Memory B cell (primary cell): ENCODE measurements around the gene PSTPIP2.
"Not testable (repeated sequence)": the region's sequence is repeated elsewhere in the genome, so short reads cannot be mapped to it uniquely, and the experiment has no call there.

Source experiments
- ATAC-seq: fragments of 150-1000 bp; cut with Tn5 transposase; 2 replicates; pipeline ENCODE4 v1.10.0; 2021; ENCODE audit warnings: low read depth, mild to moderate bottlenecking, moderate library complexity
- DNase-seq, 2 donors: peaks; one replicate each; pipeline ENCODE4 v3.0.0; 2022; ENCODE audit warnings: low spot score in 2 of 2
- H3K27ac Mint-ChIP-seq: one replicate; pipeline ENCODE4 v1.8.0; 2022; ENCODE audit warnings: mild to moderate bottlenecking, moderate library complexity, mixed read lengths
- H3K27me3 Mint-ChIP-seq: one replicate; pipeline ENCODE4 v1.8.0; 2022; ENCODE audit warnings: mixed read lengths
- H3K36me3 Mint-ChIP-seq: one replicate; pipeline ENCODE4 v1.8.0; 2022; ENCODE audit warnings: mild to moderate bottlenecking, mixed read lengths
- H3K4me1 Mint-ChIP-seq: one replicate; pipeline ENCODE4 v1.8.0; 2022; ENCODE audit warnings: mixed read lengths
- H3K4me3 Mint-ChIP-seq: one replicate; pipeline ENCODE4 v1.8.0; 2022; ENCODE audit warnings: mild to moderate bottlenecking, moderate library complexity, mixed read lengths
- H3K9me3 Mint-ChIP-seq: one replicate; pipeline ENCODE4 v1.8.0; 2022; ENCODE audit warnings: mixed read lengths

Gene PSTPIP2

DNA sequence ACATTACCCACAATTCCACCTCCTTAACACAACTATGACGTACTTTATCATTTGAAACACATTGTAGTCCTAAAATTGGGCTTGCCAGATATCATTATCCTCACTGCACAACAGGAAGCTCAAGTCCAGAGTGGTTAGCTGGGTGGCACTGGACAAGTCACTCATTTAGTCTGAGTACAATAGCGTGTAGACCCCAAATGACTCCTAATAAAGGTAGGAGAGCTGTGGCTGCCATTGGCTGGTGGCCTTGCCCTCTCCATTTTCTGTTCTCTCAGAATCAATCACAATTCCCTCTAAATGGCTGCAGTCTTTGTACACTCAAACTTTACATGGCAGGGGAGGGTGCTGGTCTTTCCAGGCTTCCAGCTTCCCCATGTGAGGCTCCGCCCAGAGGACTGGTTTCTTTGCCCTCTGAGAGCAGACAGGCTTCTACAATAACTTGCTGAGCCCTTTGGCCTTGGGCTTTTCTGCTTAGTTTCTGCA lies 11.7 kb downstream of the PSTPIP2 start:
- Mint-ChIP-seq H3K27ac (no peak overlapping the region), H3K36me3 (no peaks in the 10 kb centered on the region), H3K27me3 (peaks cover 1% of the 10 kb centered on the region), H3K4me1 (no peaks in the 10 kb centered on the region), H3K9me3 (no peaks in the 10 kb centered on the region), H3K4me3 (no peak overlapping the region)
- no peak for DNase-seq
- ATAC-seq = no peak

- H3K4me1 Mint-ChIP-seq = no peaks in the 10 kb centered on the region
- H3K27ac Mint-ChIP-seq = no peak overlapping the region
- no peak overlapping the region for H3K4me3 Mint-ChIP-seq
These were observed 16.2 kb downstream of the PSTPIP2 start for GRCh38 chr18:46055838-46056230.

GRCh38 chr18:46054956-46055837 lies 16.9 kb downstream of the PSTPIP2 start:
- no peak overlapping the region for H3K27ac Mint-ChIP-seq
- H3K36me3 Mint-ChIP-seq = no peaks in the 10 kb centered on the region
- no peaks in the 10 kb centered on the region for H3K27me3 Mint-ChIP-seq
- H3K4me1 Mint-ChIP-seq = no peaks in the 10 kb centered on the region
- DNase-seq = no peak
- H3K9me3 Mint-ChIP-seq = no peaks in the 10 kb centered on the region
- no peak overlapping the region for H3K4me3 Mint-ChIP-seq
- no peak for ATAC-seq

More at GRCh38 chr18:46055838-46056230, 16.2 kb downstream of the PSTPIP2 start:
- H3K36me3 Mint-ChIP-seq = no peaks in the 10 kb centered on the region
- ATAC-seq (no peak), DNase-seq (no peak)
- H3K27me3 Mint-ChIP-seq = no peaks in the 10 kb centered on the region
- no peaks in the 10 kb centered on the region for H3K9me3 Mint-ChIP-seq

- Mint-ChIP-seq H3K4me1 (no peaks in the 10 kb centered on the region), H3K9me3 (no peaks in the 10 kb centered on the region), H3K36me3 (no peaks in the 10 kb centered on the region), H3K27me3 (peaks cover 1% of the 10 kb centered on the region), H3K4me3 (no peak overlapping the region), H3K27ac (no peak overlapping the region)
- DNase-seq (no peak), ATAC-seq (no peak)
These were observed 18.5 kb downstream of the PSTPIP2 start for GRCh38 chr18:46053368-46054095.

GRCh38 chr18:46051731-46052461 lies 20.2 kb downstream of the PSTPIP2 start:
- Mint-ChIP-seq H3K36me3 (no peaks in the 10 kb centered on the region), H3K9me3 (no peaks in the 10 kb centered on the region), H3K4me1 (no peaks in the 10 kb centered on the region), H3K27me3 (peaks cover 4% of the 10 kb centered on the region), H3K27ac (no peak overlapping the region), H3K4me3 (no peak overlapping the region)
- DNase-seq = no peak
- no peak for ATAC-seq

GRCh38 chr18:46050268-46050667 lies 21.8 kb downstream of the PSTPIP2 start:
- no peak for ATAC-seq
- Mint-ChIP-seq H3K36me3 (no peaks in the 10 kb centered on the region), H3K4me3 (no peak overlapping the region), H3K27me3 (peaks cover 4% of the 10 kb centered on the region), H3K27ac (no peak overlapping the region), H3K4me1 (no peaks in the 10 kb centered on the region), H3K9me3 (no peaks in the 10 kb centered on the region)
- DNase-seq = no peak

DNA sequence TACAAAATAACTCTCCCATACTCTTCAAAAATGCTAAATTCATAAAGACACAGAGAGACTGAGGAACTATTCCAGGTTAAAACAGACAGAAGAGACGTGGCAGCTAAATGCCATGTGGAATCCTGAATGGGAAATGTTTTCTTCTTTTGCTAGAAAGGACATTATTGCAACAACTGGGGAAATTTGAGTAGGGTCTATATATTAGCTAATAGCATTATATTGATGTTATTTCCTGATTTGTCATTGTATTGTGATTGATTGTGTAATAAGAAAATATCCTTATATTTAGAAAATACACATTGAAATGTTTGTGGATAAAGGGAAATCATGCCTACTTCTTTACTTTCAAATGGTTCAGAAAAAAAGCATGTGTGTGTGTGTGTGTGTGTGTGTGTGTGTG lies 23.4 kb downstream of the PSTPIP2 start:
- Mint-ChIP-seq H3K27me3 (peaks cover 4% of the 10 kb centered on the region), H3K4me1 (no peaks in the 10 kb centered on the region), H3K27ac (no peak overlapping the region), H3K4me3 (no peak overlapping the region), H3K9me3 (no peaks in the 10 kb centered on the region), H3K36me3 (no peaks in the 10 kb centered on the region)
- no peak for ATAC-seq
- no peak for DNase-seq

DNA sequence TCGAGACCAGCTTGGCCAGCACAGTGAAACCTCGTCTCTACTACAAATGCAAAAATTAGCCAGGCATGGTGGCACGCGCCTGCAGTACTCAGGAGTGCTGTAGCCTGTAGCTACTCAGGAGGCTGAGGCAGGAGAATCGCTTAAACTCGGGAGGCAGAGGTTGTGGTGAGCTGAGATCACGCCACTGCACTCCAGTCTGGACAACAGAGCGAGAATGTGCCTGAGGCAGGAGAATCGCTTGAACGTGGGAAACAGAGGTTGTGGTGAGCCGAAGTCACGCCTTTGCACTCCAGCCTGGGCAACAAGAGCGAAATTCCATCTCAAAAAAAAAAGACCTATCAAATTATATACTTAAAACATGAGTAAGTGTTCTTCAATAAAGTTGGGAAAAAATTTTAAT lies 24.7 kb downstream of the PSTPIP2 start:
- H3K27ac Mint-ChIP-seq, H3K4me1 Mint-ChIP-seq, H3K9me3 Mint-ChIP-seq: not testable (repeated sequence)

DNA sequence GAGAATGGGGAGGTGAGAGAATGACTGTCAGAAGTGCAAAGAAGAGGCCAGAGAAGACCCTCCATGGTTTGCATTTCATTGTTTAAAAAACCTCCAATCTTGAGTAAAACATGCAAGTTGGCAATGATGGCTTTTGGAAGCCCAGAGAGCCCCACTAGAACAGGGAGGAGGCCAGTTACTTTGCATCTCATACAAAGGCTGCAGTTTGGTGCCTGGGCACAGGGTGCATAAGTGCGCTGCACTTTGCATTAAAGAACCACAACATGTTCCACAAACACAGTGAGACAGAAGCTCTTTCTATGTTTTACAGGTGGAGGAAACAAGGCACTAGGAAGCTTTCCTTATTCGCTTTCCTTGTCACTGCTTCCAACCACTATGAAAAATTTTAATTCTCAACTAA lies 25.4 kb downstream of the PSTPIP2 start:
- Mint-ChIP-seq H3K9me3 (no peaks in the 10 kb centered on the region), H3K36me3 (no peaks in the 10 kb centered on the region), H3K27me3 (peaks cover 7% of the 10 kb centered on the region), H3K4me1 (no peaks in the 10 kb centered on the region), H3K27ac (no peak overlapping the region), H3K4me3 (no peak overlapping the region)
- DNase-seq (no peak), ATAC-seq (no peak)

More for the DNA sequence above, 24.7 kb downstream of the PSTPIP2 start:
- not testable (repeated sequence) for H3K4me3 Mint-ChIP-seq, H3K27me3 Mint-ChIP-seq, H3K36me3 Mint-ChIP-seq, ATAC-seq, DNase-seq

GRCh38 chr18:46046126-46046525 lies 25.9 kb downstream of the PSTPIP2 start:
- H3K4me3 Mint-ChIP-seq = no peak overlapping the region
- no peak overlapping the region for H3K27ac Mint-ChIP-seq
- no peaks in the 10 kb centered on the region for H3K36me3 Mint-ChIP-seq
- DNase-seq (no peak), ATAC-seq (no peak)
- H3K9me3 Mint-ChIP-seq = no peaks in the 10 kb centered on the region
- H3K4me1 Mint-ChIP-seq = no peaks in the 10 kb centered on the region
- peaks cover 7% of the 10 kb centered on the region for H3K27me3 Mint-ChIP-seq

DNA sequence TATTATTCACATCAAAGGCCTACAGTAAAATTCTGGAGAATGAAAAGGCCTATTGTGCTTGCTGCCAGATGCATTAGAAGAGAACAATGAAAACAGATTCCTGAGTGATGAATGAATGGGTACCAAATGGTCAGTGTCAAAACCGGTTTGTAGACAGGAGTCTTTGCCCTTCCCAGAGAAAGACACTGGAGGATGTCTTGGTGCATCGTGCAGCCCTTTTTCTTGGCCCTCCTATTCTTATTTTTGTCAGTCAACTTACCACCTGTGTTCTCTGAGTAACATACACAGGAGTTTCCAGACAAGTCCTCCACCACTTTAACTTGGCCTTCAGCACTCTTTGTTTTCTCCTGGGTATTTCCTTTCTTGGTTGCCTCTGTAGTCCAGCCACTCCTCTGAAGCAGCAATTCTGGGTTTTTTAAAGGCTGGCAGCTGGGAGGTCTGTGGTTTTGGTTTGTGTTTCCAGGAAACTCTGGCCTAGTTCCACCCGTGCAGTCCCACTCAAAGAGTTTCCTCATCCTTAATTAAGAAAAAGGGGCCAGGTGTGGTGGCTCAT lies 29.4 kb downstream of the PSTPIP2 start:
- Mint-ChIP-seq H3K9me3 (no peaks in the 10 kb centered on the region), H3K27ac (no peak overlapping the region), H3K4me1 (peaks cover 4% of the 10 kb centered on the region), H3K4me3 (no peak overlapping the region), H3K36me3 (peaks cover 1% of the 10 kb centered on the region), H3K27me3 (peaks cover 6% of the 10 kb centered on the region)
- DNase-seq (no peak), ATAC-seq (no peak)

DNA sequence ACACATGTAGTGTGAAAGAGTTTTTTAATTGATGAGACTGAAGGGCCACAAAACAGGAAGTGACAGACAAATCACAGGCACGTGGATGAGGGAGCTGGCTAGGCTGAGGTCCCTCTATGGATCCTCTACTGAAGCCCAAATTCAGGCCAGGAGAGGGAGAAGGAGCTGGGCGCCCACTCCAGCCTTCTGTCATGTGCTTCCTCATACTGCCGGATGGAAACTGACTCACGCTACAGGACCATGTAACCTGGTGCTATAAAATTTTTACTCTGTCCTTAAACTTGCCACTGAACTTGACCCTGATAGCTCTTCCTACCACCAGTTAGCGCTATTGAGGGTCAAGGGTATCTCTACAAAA lies 31.3 kb downstream of the PSTPIP2 start:
- H3K4me1 Mint-ChIP-seq = peaks cover 4% of the 10 kb centered on the region
- no peak overlapping the region for H3K4me3 Mint-ChIP-seq
- H3K27ac Mint-ChIP-seq = no peak overlapping the region
- peaks cover 1% of the 10 kb centered on the region for H3K36me3 Mint-ChIP-seq
- no peaks in the 10 kb centered on the region for H3K9me3 Mint-ChIP-seq
- no peak for ATAC-seq
- DNase-seq = no peak
- H3K27me3 Mint-ChIP-seq = peaks cover 6% of the 10 kb centered on the region

GRCh38 chr18:46040033-46040746 lies 31.9 kb downstream of the PSTPIP2 start:
- DNase-seq = no peak
- Mint-ChIP-seq H3K27me3 (peaks cover 6% of the 10 kb centered on the region), H3K9me3 (no peaks in the 10 kb centered on the region), H3K36me3 (peaks cover 1% of the 10 kb centered on the region), H3K27ac (no peak overlapping the region), H3K4me1 (peaks cover 4% of the 10 kb centered on the region), H3K4me3 (no peak overlapping the region)
- no peak for ATAC-seq
